Caco-2 (cell line): ENCODE results near the gene KRT6A. TPM values are rescaled to one million over a fixed set of nuclear protein-coding genes. Genes with fewer than 3 reads are reported as not detected.

ENCODE experiments used
- BruUV-seq: library from RNA; stranded (reverse); fragments of 400-500 nt; replicated peaks from 2 replicates; lab custom pipeline; 2021; lab: Mats Ljungman, UMichigan
- CTCF ChIA-PET: fragments of 300-600 bp; sonication (Branson Sonifier 250); formaldehyde crosslinking; loops from one replicate; lab custom pipeline; 2022; ENCODE audit warnings: antibody characterized with exemption; lab: Charles Lee
- POLR2A ChIA-PET: fragments of 300-600 bp; sonication (Branson Sonifier 250); formaldehyde crosslinking; loops from one replicate; lab custom pipeline; 2022; ENCODE audit warnings: antibody characterized with exemption; lab: Charles Lee
- DNase-seq, 2 experiments: peaks; one replicate each; pipeline versions ENCODE4 v3.0.0 to v3.0.0-alpha.2; 2020 to 2022
- H3K27me3 ChIP-seq: replicated peaks from 2 replicates; pipeline ENCODE4 v1.6.0; 2011; ENCODE audit warnings: low read length; ENCODE audit not compliant: control insufficient read depth, insufficient read depth
- H3K36me3 ChIP-seq: 2 replicates; pipeline ENCODE4 v1.5.1; 2011; ENCODE audit warnings: low read length; ENCODE audit not compliant: control insufficient read depth, insufficient read depth
- H3K4me1 ChIP-seq: fragments of 250-450 bp; sonication (Bioruptor Pico); 2 replicates; pipeline ENCODE4 v1.5.1; 2020; ENCODE audit warnings: mild to moderate bottlenecking
- H3K4me3 ChIP-seq: 2 replicates; pipeline ENCODE4 v1.5.1; 2011; ENCODE audit warnings: low read depth, mild to moderate bottlenecking, control low read depth, low read length
- H3K9me3 ChIP-seq: fragments of 250-450 bp; sonication (Bioruptor Pico); 2 replicates; pipeline ENCODE4 v1.5.1; 2020; ENCODE audit warnings: mild to moderate bottlenecking, moderate library complexity
- H3K27ac Mint-ChIP-seq: one replicate; pipeline ENCODE4 v1.8.0; 2022; ENCODE audit warnings: mixed read lengths; ENCODE audit not compliant: unreplicated experiment
- H3K27me3 Mint-ChIP-seq: one replicate; pipeline ENCODE4 v1.8.0; 2022; ENCODE audit warnings: mixed read lengths; ENCODE audit not compliant: insufficient read depth, unreplicated experiment
- H3K36me3 Mint-ChIP-seq: one replicate; pipeline ENCODE4 v1.8.0; 2022; ENCODE audit warnings: mild to moderate bottlenecking, mixed read lengths; ENCODE audit not compliant: insufficient read depth, unreplicated experiment
- H3K4me1 Mint-ChIP-seq: one replicate; pipeline ENCODE4 v1.8.0; 2022; ENCODE audit warnings: low read depth, mixed read lengths; ENCODE audit not compliant: unreplicated experiment
- H3K4me3 Mint-ChIP-seq: one replicate; pipeline ENCODE4 v1.8.0; 2022; ENCODE audit warnings: mild to moderate bottlenecking, moderate library complexity, mixed read lengths; ENCODE audit not compliant: unreplicated experiment
- H3K9me3 Mint-ChIP-seq: one replicate; pipeline ENCODE4 v1.8.0; 2022; ENCODE audit warnings: mixed read lengths; ENCODE audit not compliant: unreplicated experiment
- CTCF ChIP-seq, 2 experiments: fragments of 200-600 bp in 1 of 2; IDR thresholded peaks; 1 replicate in 1 of 2; 2 replicates in 1 of 2; pipeline versions ENCODE4 v1.5.1 to v1.8.0; 2011 to 2022; ENCODE audit warnings: antibody characterized with exemption in 1 of 2, control low read depth in 1 of 2, inconsistent platforms in 1 of 2, low read depth in 1 of 2, low read length in 1 of 2, mild to moderate bottlenecking in 1 of 2, moderate library complexity in 1 of 2; ENCODE audit not compliant: insufficient read depth in 1 of 2, severe bottlenecking in 1 of 2, unreplicated experiment in 1 of 2
- intact Hi-C: fragments of 100-400 bp; cut with micrococcal nuclease; formaldehyde crosslinking; loops from one replicate; pipeline ENCODE4 v1.10.0; 2022; ENCODE audit not compliant: unreplicated experiment
- total RNA-seq: library from RNA; stranded (reverse); gene quantifications from 2 replicates; pipeline ENCODE4 v1.2.3, GENCODE V29; 2022

Gene KRT6A
- total RNA-seq, 1 experiment from 2014 or later: 0.14 TPM

- no peaks in the 10 kb centered on the region for H3K27me3 ChIP-seq
- Mint-ChIP-seq H3K9me3 (no peaks in the 10 kb centered on the region), H3K4me1 (no peaks in the 10 kb centered on the region), H3K27me3 (peaks cover 10% of the 10 kb centered on the region), H3K27ac (no peak overlapping the region), H3K4me3 (no peak overlapping the region), H3K36me3 (no peaks in the 10 kb centered on the region)
- ChIA-PET POLR2A (no interaction called here), CTCF (no interaction called here)
- no peaks in the 10 kb centered on the region for H3K9me3 ChIP-seq
- no TSS peak for BruUV-seq
- no peaks in the 10 kb centered on the region for H3K4me1 ChIP-seq
- no peak overlapping the region for H3K4me3 ChIP-seq
- no peak for DNase-seq
- H3K36me3 ChIP-seq: no peaks in the 10 kb centered on the region
- no peak for TF ChIP-seq CTCF (IDR thresholded peaks at IDR 0.05; ENCODE audit: insufficient read depth in 1 of 2, low read depth in 1 of 2, low read length in 1 of 2, severe bottlenecking in 1 of 2, unreplicated experiment in 1 of 2)
- intact Hi-C loops: no loop called here
Observed at GRCh38 chr12:52455821-52456220, 37.2 kb downstream of the KRT6A start.

GRCh38 chr12:52454411-52455201 is 38.5 kb downstream of the KRT6A start:
- ChIA-PET CTCF (no interaction called here), POLR2A (no interaction called here)
- Mint-ChIP-seq H3K9me3 (no peaks in the 10 kb centered on the region), H3K4me1 (no peaks in the 10 kb centered on the region), H3K27me3 (peaks cover 9% of the 10 kb centered on the region), H3K4me3 (no peak overlapping the region), H3K27ac (no peak overlapping the region), H3K36me3 (no peaks in the 10 kb centered on the region)
- no TSS peak for BruUV-seq
- no peak for TF ChIP-seq CTCF (IDR thresholded peaks at IDR 0.05; ENCODE audit: insufficient read depth in 1 of 2, low read depth in 1 of 2, low read length in 1 of 2, severe bottlenecking in 1 of 2, unreplicated experiment in 1 of 2)
- H3K9me3 ChIP-seq: no peaks in the 10 kb centered on the region
- intact Hi-C loops: no loop called here
- no peak overlapping the region for H3K4me3 ChIP-seq
- H3K4me1 ChIP-seq: no peaks in the 10 kb centered on the region
- no peaks in the 10 kb centered on the region for H3K27me3 ChIP-seq
- DNase-seq: no peak
- H3K36me3 ChIP-seq: no peaks in the 10 kb centered on the region

- DNase-seq: no peak
- ChIA-PET POLR2A (no interaction called here), CTCF (no interaction called here)
- intact Hi-C loops: no loop called here
- H3K27ac Mint-ChIP-seq: no peak within 1 kb of the TSS
- no peak within 1 kb of the TSS for H3K4me3 ChIP-seq
- no peaks in the 10 kb centered on the region for H3K36me3 ChIP-seq
- no peaks in the 10 kb centered on the region for H3K36me3 Mint-ChIP-seq
- no peak for TF ChIP-seq CTCF (IDR thresholded peaks at IDR 0.05; ENCODE audit: insufficient read depth in 1 of 2, low read depth in 1 of 2, low read length in 1 of 2, severe bottlenecking in 1 of 2, unreplicated experiment in 1 of 2)
- no peak within 1 kb of the TSS for H3K4me3 Mint-ChIP-seq
- H3K27me3 Mint-ChIP-seq: peaks cover 4% of the 10 kb centered on the region
- H3K4me1 Mint-ChIP-seq: no peaks in the 10 kb centered on the region
- BruUV-seq: no TSS peak
- H3K27me3 ChIP-seq: no peaks in the 10 kb centered on the region
- H3K9me3 ChIP-seq: no peaks in the 10 kb centered on the region
- H3K9me3 Mint-ChIP-seq: no peaks in the 10 kb centered on the region
- H3K4me1 ChIP-seq: no peaks in the 10 kb centered on the region
Observed at GRCh38 chr12:52452101-52452500, 41.0 kb downstream of the KRT6A start, which contains the start of gene KRT6B. TSS of gene KRT6B (minus strand) at chr12:52452146. CDS start at chr12:52452078, 68 bp downstream.
